Activated CD4-positive, alpha-beta T cell treated with anti-CD3 and anti-CD28 coated beads, Interleukin-2, amount 50 U/mL, for 24 hours (primary cell): ENCODE results near the gene PPM1L.
"Not testable (repeated sequence)": the region's sequence is repeated elsewhere in the genome, so short reads cannot be mapped to it uniquely, and the experiment has no call there.

Source experiments
- DNase-seq, 2 donors: peaks; one replicate each; pipeline ENCODE4 v3.0.0-alpha.2; 2020; ENCODE audit warnings: low read depth in 1 of 2, low spot score in 1 of 2

PPM1L gene

DNA sequence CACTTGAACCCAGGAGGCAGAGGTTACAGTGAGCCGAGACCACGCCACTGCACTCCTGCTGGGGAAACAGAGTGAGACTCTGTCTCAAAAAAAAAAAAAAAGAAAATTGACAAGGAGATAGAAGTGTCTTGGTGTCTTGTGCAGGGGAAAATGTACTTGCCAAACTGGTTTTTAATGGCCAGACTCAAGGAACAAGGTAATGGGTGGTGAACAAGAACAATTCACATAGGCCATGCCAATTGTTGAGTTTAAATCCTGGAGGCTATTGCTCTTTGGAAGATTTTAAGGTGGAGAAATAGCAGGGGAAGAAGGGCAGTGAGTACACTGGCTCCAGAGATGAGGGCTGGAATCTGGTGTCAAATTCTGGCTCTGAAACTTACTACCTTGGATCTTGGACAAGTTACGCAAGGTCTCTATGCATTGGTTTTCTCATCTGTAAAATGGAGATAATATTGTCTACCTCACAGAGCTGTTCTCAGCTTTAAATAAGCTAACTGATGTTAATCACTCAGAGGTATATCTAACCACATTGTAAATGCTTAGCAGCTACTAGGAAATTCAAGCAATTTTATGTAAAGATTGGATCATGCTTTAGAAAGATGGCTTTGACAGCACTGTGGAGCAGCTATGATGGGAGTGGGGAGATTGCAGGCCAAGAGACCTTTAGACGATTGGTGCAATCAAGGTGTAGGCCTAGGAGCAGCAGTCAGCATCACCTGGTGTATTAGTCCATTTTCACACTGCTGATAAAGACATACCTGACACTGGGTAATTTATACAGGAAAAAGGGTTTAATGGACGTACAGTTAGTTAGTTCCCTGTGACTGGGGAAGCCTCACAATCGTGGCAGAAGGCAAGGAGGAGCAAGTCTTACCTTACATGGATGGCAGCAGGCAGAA lies 270.8 kb downstream of the PPM1L start:
- no peak for DNase-seq

- no peak for DNase-seq
These were observed 272.6 kb downstream of the PPM1L start for GRCh38 chr3:161028555-161029153.

DNA sequence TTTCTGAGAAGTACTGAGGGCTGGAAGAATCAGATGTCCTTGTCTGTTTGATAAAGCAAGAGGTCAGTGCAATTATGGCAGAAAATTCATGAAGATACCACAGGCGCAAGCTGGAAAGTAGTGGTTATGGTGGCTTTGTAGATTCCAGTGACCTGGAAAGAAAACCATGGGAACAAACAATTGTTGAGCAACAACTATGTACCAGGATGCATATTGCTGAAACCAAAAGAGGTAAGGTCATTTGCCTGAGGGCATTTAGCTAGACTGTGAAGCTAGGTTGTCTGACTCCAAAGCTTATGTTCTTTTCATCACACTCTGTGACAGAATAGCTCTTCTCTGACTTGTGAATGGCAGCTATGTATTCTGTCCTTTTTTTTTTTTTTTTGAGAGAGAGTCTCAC lies 275.1 kb downstream of the PPM1L start:
- no peak for DNase-seq

DNA sequence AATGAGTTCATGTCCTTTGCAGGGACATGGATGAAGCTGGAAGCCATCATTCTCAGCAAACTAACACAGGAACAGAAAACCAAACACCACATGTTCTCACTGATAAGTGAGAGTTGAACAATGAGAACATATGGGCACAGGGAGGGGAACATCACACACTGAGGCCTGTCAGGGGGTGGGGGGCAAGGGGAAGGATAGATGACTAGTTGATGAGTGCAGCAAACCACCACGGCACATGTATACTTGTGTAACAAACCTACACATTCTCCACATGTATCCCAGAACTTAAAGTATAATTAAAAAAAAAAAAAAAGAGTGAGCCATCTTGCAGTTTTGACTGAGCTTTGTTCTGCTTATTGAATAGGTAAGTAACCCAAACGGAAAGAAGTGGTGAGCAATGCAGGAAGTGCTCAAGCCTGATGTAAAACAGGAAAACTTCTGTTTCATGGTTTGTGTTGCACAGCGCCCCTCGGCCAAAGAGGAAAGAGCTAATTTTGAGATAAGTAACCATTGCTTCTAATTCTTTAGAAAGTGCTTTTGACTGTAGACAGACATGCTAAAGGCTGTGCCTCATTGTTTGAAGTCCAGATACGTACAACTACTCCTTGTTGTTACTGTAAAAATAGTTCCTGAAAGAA lies 279.0 kb downstream of the PPM1L start:
- not testable (repeated sequence) for DNase-seq

GRCh38 chr3:161035711-161036110 lies 279.7 kb downstream of the PPM1L start:
- DNase-seq = no peak

- DNase-seq = no peak
These were observed 282.7 kb downstream of the PPM1L start for GRCh38 chr3:161038725-161039124.

DNA sequence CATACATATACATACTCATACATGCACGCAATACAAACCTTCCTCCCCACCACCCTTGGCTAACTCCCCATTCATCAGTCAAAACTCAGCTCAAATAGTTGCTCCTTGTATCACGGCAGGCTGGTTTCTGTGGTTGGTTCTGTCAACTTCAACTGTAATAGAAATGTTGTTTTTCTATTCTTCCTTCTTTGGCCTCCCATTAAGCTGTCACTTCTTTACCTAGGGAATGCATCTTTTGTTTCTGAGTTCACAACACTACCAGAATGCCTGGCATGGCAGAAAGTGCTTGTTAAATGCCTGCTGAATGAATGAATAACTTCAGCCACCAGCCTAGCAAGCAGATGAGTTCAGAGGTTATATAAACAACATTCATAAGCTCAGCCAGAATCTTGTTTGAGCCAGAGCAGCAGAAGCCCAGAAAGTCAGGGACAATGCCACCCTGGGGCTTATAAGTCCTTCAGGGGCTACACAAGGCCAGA lies 286.0 kb downstream of the PPM1L start:
- no peak for DNase-seq

DNA sequence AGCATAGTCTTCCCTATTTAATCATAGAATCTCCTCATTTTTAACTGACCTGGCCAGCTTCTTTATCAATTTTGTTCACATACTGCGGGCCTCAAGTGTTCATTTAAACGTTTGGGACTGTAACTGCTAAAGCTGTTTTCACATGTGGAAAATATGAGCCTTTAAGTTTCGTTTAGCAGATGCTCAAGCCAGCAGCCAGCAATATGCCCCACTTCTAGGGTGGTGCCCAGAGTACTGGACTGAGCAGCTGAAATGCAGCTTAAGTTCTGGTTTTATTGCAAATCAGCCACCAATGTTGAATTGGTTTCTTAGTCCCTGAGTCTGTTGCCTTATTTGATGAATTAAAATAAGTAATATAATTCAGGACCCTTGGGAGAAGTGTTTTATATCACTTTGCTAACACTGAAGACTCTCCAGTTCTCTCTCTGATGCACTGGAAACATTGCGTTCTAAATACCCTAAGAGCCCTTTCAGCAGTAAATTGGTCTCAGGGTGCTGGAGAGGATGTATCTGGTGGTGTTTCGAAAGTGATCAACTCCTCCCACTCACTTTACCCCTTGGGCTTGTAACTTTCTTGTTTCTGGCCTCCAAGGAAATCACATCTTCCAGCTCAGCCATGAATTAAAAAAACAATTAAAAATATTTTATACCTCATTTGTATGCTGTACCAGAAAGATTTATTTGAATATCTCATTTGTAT lies 287.5 kb downstream of the PPM1L start:
- no peak for DNase-seq

DNA sequence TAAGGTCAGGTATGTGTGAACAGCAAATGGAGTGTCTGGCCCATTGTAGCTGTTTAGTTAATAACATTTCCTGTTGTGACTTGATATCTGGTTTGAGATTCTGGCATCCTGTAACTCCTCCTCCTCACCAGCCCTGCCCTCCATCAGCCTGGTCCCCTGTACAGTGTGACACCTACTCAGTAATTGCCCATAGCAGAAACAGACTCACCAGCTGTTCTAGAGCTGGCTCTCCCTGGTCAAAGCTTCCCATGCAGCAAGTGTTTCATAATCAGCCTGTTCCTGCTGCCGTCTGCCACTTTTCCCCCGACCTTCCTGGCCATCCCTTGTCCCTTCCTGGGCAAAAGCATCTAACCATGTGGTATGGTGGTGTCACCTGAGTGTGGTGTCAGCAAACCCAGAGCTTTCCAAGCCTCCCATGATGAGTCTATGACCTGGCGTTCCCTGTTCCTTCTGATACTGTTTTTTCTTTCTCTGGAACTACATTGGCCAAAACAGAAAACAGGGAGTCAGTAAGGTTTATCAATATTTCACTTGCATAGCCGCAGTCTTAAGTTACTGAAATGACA lies 293.7 kb downstream of the PPM1L start:
- no peak for DNase-seq

DNA sequence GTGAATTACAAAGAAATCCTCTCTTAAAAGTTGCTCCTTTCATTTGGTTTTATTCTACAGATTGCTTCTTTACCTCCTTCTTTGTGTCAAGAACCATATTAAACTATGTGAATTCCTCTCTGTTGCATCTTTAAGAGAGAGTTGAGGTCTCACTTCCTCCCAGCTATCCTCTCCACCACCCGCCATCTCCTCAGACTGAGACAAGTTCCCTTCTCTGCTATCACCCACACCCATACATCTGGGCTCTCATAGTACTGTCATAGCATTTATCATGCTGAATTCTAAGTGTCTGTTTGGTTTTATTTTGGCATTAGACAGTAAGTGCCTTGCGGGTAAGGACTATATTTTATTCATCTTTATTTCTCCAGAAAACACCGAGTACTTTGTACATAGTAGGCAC lies 294.9 kb downstream of the PPM1L start:
- DNase-seq = no peak

- no peak for DNase-seq
These were observed 295.8 kb downstream of the PPM1L start for GRCh38 chr3:161051856-161052255.

- no peak for DNase-seq
These were observed 299.0 kb downstream of the PPM1L start for GRCh38 chr3:161054860-161055604.

DNA sequence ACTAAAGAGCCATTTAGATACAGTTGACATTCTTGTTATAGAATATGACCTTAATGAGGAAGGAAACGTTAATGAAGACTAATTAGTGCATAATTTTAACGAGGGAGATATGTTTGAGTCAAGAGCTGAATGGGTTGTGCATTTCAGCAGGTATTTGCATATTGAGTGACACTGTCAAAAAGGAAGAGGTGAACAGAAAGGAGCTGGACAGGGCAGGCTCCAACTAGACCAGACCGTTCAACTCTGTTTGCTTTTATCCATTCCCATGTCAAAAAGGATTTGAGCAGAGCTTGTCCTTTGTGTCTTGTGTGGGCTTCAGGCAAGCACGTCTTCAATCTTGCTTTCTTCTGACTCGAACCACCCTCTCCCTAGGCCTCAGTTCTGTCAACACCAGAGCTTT lies 308.4 kb downstream of the PPM1L start:
- DNase-seq = no peak

DNA sequence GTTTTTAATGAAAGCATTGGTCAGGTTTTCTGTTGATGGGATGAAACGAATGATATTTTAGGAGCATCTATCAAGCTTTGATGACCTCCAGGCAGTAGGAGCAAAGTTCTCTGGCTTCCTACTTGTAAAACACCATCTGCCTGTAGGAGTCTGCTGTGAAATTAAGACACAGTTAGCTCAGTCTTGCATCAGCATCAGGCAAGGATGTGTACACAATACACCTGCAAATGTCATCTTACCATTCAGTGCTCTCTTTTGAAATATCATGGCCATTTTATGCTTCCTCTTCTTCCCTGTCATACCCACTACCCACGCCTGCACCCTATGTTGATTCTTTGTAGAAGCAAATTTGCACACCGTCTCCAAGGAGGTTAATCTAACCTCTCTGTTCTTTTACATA lies 310.9 kb downstream of the PPM1L start:
- DNase-seq = no peak

DNA sequence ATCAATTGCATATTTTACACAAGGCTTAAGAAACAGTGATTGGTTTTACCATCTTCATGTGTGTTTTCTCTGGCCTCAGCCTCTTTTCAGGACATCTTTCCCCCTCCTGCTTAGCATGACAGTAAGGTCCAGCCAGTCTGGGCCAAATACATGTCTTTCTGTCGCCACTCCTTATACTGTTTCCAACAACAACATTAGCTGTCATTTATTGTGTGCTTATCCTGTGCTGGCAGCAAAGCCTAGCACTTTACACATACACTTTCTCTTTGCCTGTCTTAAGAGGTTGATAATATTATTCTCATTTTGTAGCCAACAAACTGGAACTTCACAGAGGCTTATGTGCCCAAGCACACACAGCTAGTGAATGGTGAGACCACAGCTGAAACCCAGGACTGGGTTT lies 311.3 kb downstream of the PPM1L start:
- no peak for DNase-seq

GRCh38 chr3:161069511-161070251 lies 313.6 kb downstream of the PPM1L start:
- DNase-seq = no peak

DNA sequence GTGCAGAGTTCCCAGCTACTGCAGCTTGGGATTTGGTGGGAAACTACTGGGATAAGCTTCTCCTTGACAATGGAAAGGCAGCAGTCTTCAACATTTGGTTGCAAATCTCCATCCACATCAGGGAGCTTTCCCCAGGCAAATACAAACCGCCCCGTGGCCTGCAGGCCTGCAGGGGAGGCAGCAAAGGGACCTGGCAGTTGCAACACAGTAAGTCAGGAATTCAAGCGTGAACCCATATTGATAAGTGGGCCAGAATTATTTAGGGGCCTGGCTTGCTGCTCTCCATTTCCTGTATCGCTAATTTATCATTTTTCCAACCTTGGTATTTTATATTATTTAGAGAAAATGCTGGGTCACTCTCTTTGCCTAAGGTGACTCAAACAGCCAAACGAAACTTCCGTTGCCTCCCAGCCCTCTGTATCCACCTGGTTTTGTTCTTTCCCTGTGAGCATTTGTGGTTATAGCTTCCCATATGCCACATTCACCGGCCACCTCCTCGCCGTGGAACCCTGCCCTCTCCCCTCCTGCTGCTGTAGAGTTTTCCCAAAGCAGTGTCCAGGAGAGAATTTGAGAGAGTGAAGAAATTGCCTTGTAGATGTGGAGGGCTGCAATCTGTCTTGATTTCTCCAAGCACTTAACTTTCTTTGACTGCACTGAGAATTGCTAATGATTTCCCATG lies 314.4 kb downstream of the PPM1L start:
- DNase-seq = no peak

GRCh38 chr3:161070980-161071663 lies 315.1 kb downstream of the PPM1L start:
- no peak for DNase-seq

DNA sequence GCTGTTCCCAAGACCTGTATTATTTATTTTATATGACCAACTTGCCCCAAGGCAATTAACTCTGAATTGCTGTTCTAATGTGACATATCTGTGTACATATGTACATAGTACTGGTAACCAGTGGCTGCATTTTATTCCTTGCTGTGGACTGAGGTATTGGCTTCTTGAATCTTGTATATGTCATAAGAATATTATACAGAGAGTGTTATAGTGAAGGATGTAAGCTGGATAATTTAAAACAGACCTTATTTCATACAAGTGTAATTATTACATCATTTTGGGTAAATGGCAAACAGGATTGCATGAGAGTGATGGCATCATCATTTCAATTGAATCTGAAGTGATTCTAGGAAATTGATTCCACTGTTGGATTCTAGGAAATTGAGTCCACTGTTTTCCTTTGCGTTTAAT lies 316.2 kb downstream of the PPM1L start:
- DNase-seq = no peak
